ENCODE data around the gene PWWP2B.
"Not testable (repeated sequence)": the region's sequence is repeated elsewhere in the genome, so short reads cannot be mapped to it uniquely, and the experiment has no call there.

The PWWP2B gene

DNA sequence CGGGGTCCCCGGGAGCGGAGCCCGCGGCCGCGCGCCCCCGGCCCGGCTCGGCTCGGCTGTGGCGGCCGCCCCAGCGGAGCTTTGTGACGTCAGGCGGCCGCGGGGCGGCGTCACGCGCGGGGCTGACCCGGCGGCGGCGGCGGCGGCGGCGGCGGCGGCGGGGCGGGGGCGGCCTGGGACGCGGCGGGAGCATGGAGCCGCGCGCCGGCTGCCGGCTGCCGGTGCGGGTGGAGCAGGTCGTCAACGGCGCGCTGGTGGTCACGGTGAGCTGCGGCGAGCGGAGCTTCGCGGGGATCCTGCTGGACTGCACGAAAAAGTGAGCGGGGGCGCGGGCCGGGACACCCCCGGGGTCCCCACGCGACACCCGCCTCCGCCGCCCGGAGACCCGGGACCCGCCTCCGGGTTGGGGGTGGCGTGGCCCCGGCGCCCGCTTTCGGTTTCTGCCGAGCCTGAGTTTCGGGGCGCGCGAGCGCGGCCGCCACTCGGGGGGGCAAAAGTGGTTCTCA, at the start of gene PWWP2B:
Gene PWWP2B, plus strand, starts transcription at position 165 of the 506 bp plus-strand sequence. Its CDS starts 27 bp downstream, at position 192.
- Histone ChIP-seq H3K9me3 (ENCODE audit: control insufficient read depth, insufficient read depth, low read length) (no peaks in the 10 kb centered on the region), H3K36me3 (ENCODE audit: insufficient read depth, low read length) (no peaks in the 10 kb centered on the region), H3K9ac (ENCODE audit: low read depth, low read length) (peak within 1 kb of the TSS; percentile 70), H3K4me1 (ENCODE audit: insufficient read depth, low read length) (peaks cover 4% of the 10 kb centered on the region; the same call in 1 of the 2 replicates)

- Histone ChIP-seq H3K4me1 (ENCODE audit: insufficient read depth, low read length) (no peaks in the 10 kb centered on the region), H3K9me3 (ENCODE audit: control insufficient read depth, insufficient read depth, low read length) (no peaks in the 10 kb centered on the region), H3K36me3 (ENCODE audit: insufficient read depth, low read length) (no peaks in the 10 kb centered on the region), H3K9ac (ENCODE audit: low read depth, low read length) (no peak overlapping the region)
Observed at GRCh38 chr10:132347211-132347930, 49.6 kb upstream of the PWWP2B start.

GRCh38 chr10:132347931-132348267, 49.1 kb upstream of the PWWP2B start:
- H3K4me1 ChIP-seq (ENCODE audit: insufficient read depth, low read length) = no peaks in the 10 kb centered on the region
- H3K9me3 ChIP-seq (ENCODE audit: control insufficient read depth, insufficient read depth, low read length) = no peaks in the 10 kb centered on the region
- H3K36me3 ChIP-seq (ENCODE audit: insufficient read depth, low read length) = no peaks in the 10 kb centered on the region
- H3K9ac ChIP-seq (ENCODE audit: low read depth, low read length) = no peak overlapping the region

DNA sequence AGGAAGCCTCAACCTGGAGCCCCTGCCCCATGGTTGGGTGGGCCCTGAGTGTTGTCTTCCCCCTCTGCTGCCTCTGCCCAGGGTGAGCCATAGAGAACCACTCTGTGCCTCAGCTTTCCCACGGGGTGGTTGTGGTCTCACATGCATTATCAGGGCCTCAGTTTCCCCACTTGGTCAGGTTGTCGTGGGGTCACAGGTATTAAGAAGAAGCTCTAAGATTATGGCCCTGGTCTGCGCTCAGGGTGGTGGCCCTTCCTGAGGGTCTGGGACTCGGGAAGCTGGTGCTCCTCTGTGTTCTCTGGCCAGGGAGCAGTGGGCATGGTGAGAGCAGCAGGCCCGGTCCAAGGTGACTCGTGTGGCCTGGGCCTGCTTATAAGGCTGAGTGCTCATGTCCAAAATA, 47.2 kb upstream of the PWWP2B start:
- Histone ChIP-seq H3K9ac (ENCODE audit: low read depth, low read length) (no peak overlapping the region), H3K4me1 (ENCODE audit: insufficient read depth, low read length) (no peaks in the 10 kb centered on the region), H3K9me3 (ENCODE audit: control insufficient read depth, insufficient read depth, low read length) (no peaks in the 10 kb centered on the region), H3K36me3 (ENCODE audit: insufficient read depth, low read length) (no peaks in the 10 kb centered on the region)

DNA sequence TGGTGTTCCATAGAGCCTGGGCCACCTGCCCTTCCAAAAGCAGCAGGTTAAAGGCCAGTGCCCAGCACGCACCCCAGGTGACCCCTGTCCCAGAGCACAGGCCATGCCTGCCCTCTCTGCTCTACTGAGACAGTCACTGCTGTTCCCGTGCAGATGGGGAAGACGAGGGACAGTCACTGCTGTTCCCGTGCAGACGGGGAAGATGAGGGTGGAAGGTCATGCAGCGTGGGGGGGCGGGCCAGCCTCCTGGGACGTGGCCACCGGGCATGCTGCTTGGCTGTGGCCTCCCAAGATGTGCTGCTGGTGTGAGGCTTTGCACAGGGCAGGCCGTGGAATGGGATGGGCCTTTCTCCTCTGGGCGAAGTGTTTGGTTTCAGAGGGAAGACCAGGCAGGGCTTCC, 46.6 kb upstream of the PWWP2B start:
- Histone ChIP-seq H3K4me1 (ENCODE audit: insufficient read depth, low read length) (no peaks in the 10 kb centered on the region), H3K36me3 (ENCODE audit: insufficient read depth, low read length) (no peaks in the 10 kb centered on the region), H3K9ac (ENCODE audit: low read depth, low read length) (no peak overlapping the region), H3K9me3 (ENCODE audit: control insufficient read depth, insufficient read depth, low read length) (no peaks in the 10 kb centered on the region)

DNA sequence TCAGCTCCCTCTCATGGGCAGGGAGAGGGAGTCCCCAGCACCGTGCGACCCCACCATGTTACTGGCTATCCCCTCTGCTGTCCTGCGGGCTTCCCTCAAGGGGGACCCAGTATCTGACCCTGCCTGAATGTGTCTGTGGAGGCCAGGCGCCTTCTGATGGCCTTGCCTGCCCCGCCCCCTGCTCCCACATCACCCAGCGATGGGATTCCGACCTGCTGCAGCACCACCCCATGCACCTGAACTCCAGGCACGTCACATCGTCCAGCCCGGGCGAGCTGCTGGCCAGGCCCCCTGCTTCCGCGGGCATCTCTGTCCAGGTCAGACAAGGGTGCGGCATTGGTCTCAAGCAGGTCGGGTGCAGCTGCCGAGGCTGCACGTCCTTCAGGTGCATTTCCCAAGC, 46.1 kb upstream of the PWWP2B start:
- H3K9ac ChIP-seq (ENCODE audit: low read depth, low read length) = no peak overlapping the region
- no peaks in the 10 kb centered on the region for H3K36me3 ChIP-seq (ENCODE audit: insufficient read depth, low read length)
- no peaks in the 10 kb centered on the region for H3K4me1 ChIP-seq (ENCODE audit: insufficient read depth, low read length)
- no peaks in the 10 kb centered on the region for H3K9me3 ChIP-seq (ENCODE audit: control insufficient read depth, insufficient read depth, low read length)

- Histone ChIP-seq H3K36me3 (ENCODE audit: insufficient read depth, low read length) (no peaks in the 10 kb centered on the region), H3K9me3 (ENCODE audit: control insufficient read depth, insufficient read depth, low read length) (no peaks in the 10 kb centered on the region), H3K4me1 (ENCODE audit: insufficient read depth, low read length) (no peaks in the 10 kb centered on the region), H3K9ac (ENCODE audit: low read depth, low read length) (no peak overlapping the region)
Observed at GRCh38 chr10:132351611-132352010, 45.4 kb upstream of the PWWP2B start.

GRCh38 chr10:132352462-132353308, 44.3 kb upstream of the PWWP2B start:
- H3K9me3 ChIP-seq (ENCODE audit: control insufficient read depth, insufficient read depth, low read length); H3K36me3 ChIP-seq (ENCODE audit: insufficient read depth, low read length); H3K9ac ChIP-seq (ENCODE audit: low read depth, low read length); H3K4me1 ChIP-seq (ENCODE audit: insufficient read depth, low read length): not testable (repeated sequence)

DNA sequence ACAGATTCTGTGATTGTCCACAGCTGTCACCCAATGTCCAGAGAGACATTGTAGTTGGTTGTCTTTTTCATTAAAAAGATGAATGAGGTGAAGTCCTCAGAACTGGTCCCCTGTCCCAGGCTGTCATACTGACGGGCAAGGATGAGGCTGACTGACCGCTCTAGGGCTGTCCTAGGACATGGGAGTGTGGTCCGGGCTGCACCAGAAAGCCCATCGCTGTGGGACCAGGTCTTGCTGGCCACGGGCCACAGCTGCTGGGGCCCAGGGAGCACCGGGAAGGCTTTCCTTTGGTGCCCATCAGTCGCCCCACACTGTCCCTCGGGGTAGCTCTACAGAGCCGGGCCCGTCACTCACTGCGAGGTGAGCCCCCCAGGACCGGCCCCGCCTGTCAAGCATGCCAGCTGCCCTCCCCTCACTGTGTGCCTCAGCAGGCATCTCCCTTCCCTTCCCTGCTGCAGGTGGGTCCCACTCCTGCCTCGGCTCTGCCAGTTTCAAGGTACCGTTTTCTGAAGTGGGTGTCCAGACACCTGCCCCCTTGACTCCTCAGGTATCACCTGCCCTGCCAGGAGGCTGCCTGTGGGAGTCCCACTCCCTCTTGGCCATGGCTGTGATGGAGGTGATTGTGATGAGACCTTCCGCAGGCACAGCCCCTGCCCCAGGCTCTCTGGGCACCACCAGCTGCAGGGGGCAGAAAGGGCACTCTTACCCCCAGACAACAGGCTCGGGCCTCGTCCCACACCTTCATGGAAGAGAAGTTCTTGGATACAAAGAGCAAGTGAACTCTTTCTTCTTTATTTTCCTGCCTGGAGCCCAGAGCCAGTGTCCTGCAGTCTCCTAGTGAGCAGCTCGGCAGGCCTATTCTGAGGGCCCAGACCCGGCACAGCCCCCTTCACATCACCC, 43.3 kb upstream of the PWWP2B start:
- Histone ChIP-seq H3K9me3 (ENCODE audit: control insufficient read depth, insufficient read depth, low read length) (no peaks in the 10 kb centered on the region), H3K36me3 (ENCODE audit: insufficient read depth, low read length) (no peaks in the 10 kb centered on the region), H3K4me1 (ENCODE audit: insufficient read depth, low read length) (no peaks in the 10 kb centered on the region), H3K9ac (ENCODE audit: low read depth, low read length) (no peak overlapping the region)

GRCh38 chr10:132354356-132355094, 42.5 kb upstream of the PWWP2B start:
- H3K36me3 ChIP-seq (ENCODE audit: insufficient read depth, low read length) = no peaks in the 10 kb centered on the region
- no peaks in the 10 kb centered on the region for H3K9me3 ChIP-seq (ENCODE audit: control insufficient read depth, insufficient read depth, low read length)
- H3K4me1 ChIP-seq (ENCODE audit: insufficient read depth, low read length) = no peaks in the 10 kb centered on the region
- no peak overlapping the region for H3K9ac ChIP-seq (ENCODE audit: low read depth, low read length)

DNA sequence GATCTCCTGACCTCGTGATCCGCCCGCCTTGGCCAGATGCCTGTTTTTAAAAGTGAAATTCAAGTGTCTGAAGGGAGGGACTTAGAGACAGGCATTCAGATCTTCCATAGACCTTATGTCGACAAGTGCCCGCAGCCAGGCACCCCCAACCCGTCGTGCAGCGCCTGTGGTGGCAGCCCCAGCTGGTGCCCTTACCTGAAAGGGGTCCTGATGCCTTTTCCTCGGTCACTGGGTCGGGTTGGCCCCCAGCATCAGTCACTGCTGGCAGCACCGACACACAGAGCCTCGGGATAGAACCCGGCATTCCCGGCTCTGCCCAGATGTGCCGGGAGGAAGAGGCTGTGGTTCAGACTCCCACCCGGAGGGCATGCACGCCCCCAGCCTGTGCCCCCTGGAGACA, 41.7 kb upstream of the PWWP2B start:
- Histone ChIP-seq H3K9ac (ENCODE audit: low read depth, low read length) (no peak overlapping the region), H3K9me3 (ENCODE audit: control insufficient read depth, insufficient read depth, low read length) (no peaks in the 10 kb centered on the region), H3K36me3 (ENCODE audit: insufficient read depth, low read length) (no peaks in the 10 kb centered on the region), H3K4me1 (ENCODE audit: insufficient read depth, low read length) (no peaks in the 10 kb centered on the region)

GRCh38 chr10:132355754-132356153, 41.2 kb upstream of the PWWP2B start:
- no peaks in the 10 kb centered on the region for H3K9me3 ChIP-seq (ENCODE audit: control insufficient read depth, insufficient read depth, low read length)

DNA sequence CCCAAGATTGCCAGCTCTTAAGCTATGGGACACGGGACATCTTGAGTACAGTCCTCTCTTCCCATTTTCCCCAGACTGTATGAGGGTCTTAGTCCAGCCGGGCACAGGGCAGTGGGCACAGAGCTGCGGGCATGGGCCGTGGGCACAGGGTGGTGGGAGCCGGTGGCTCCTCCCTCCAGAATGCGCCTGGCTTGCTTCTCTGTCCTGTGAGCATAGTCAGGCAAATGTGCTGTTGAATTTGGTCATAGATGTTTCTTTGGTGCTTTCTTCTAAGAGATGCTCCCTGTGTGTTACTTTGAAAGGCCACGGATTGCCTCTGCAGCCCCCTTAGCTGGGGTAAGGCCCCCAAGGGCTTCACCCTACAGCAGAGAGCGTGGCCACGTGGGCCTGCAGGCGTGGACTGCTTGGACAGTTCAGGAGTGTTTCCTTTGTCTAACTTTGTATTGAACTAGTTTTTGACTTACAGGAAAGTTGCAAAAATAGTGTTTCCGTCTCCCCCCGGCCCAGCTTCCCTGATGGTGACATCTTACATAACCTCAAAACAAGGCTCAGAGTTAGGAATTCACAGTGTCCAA, 40.3 kb upstream of the PWWP2B start:
- Histone ChIP-seq H3K36me3 (ENCODE audit: insufficient read depth, low read length) (no peaks in the 10 kb centered on the region), H3K9ac (ENCODE audit: low read depth, low read length) (no peak overlapping the region), H3K4me1 (ENCODE audit: insufficient read depth, low read length) (no peaks in the 10 kb centered on the region), H3K9me3 (ENCODE audit: control insufficient read depth, insufficient read depth, low read length) (no peaks in the 10 kb centered on the region)

More at GRCh38 chr10:132355754-132356153, 41.2 kb upstream of the PWWP2B start:
- no peaks in the 10 kb centered on the region for H3K36me3 ChIP-seq (ENCODE audit: insufficient read depth, low read length)
- H3K9ac ChIP-seq (ENCODE audit: low read depth, low read length) = no peak overlapping the region
- no peaks in the 10 kb centered on the region for H3K4me1 ChIP-seq (ENCODE audit: insufficient read depth, low read length)
